Ovary (tissue), 9 donors: ENCODE data around the gene KRTAP1-5. TPM values are rescaled to one million over a fixed set of nuclear protein-coding genes. Genes with fewer than 3 reads are reported as not detected.

Experiments
- DNase-seq, 5 donors: peaks; one replicate each; pipeline ENCODE4 v3.0.0-alpha.2; 2019 to 2020
- H3K27ac ChIP-seq, 2 donors: fragments of 200-600 bp; one replicate each; pipeline versions ENCODE4 v1.5.1 to v1.8.0; 2019 to 2022
- H3K27me3 ChIP-seq: fragments of 200-600 bp; one replicate; pipeline ENCODE4 v1.8.0; 2022
- H3K36me3 ChIP-seq: fragments of 200-600 bp; sonication (generic); one replicate; pipeline ENCODE4 v1.5.1; 2019
- H3K4me1 ChIP-seq: one replicate; pipeline ENCODE4 v1.8.1; 2013; ENCODE audit warnings: mild to moderate bottlenecking, moderate library complexity; ENCODE audit not compliant: insufficient read depth
- H3K4me3 ChIP-seq: fragments of 200-600 bp; sonication (generic); one replicate; pipeline ENCODE4 v1.5.1; 2017
- H3K9me3 ChIP-seq, 2 donors: fragments of 200-600 bp in 1 of 2; sonication (generic) in 1 of 2; one replicate each; pipeline versions ENCODE4 v1.5.1 to v1.8.1; 2013 to 2019; ENCODE audit warnings: mild to moderate bottlenecking in 1 of 2, moderate library complexity in 1 of 2
- EP300 ChIP-seq: sonication (generic); formaldehyde crosslinking; IDR thresholded peaks from one replicate; pipeline ENCODE4 v1.6.1; 2017; ENCODE audit warnings: antibody characterized with exemption
- POLR2A ChIP-seq: fragments of 450-650 bp; IDR thresholded peaks from one replicate; pipeline ENCODE4 v1.6.1; 2017; ENCODE audit warnings: antibody characterized with exemption, mild to moderate bottlenecking, moderate library complexity
- WGBS, 3 donors: extraction: QIAGEN DNeasy Blood & Tissue Kit in 1 of 3; methylation state at CpG; one replicate each; pipeline versions ENCODE4 v1.1.5 to v1.1.7; 2013 to 2017; 5-methylcytosine and 5-hydroxymethylcytosine counted together
- intact Hi-C, 4 donors: fragments of 100-400 bp; cut with DNase I; formaldehyde crosslinking; loops; one replicate each; pipeline versions ENCODE4 v1.11.0 to v1.15.1; 2022 to 2023
- polyA plus RNA-seq, 2 donors: library from polyadenylated mRNA; stranded (reverse); fragments of 200-250 nt in 1 of 2; fragments of 350-450 nt in 1 of 2; fragmentation: Illumina TruSeq in 1 of 2; extraction: RNeasy Lipid Tissue Mini Kit (QIAGEN cat#74804) in 1 of 2; gene quantifications; one replicate each; pipeline ENCODE4 v1.2.3, GENCODE V29; 2013 to 2014
- total RNA-seq, 7 donors: library from RNA; depleted of rRNA in 2 of 7; stranded (reverse); fragments of >200 nt in 2 of 7; fragmentation: NEBNext Ultra II Directional in 3 of 7; extraction: Animal tissue kit (Norgen Biotek cat#: 25700) in 3 of 7; gene quantifications; one replicate each; pipeline versions ENCODE4 v1.1.0 to v1.2.4, GENCODE V29; 2016 to 2023
- TF ChIP-seq, protein P1 (sequence below), 3 donors: fragments of 450-650 bp in 2 of 3; fragments of 200-600 bp in 1 of 3; IDR thresholded peaks; one replicate each; pipeline versions ENCODE4 v1.5.1 to v1.8.0; 2016 to 2022; ENCODE audit warnings: antibody characterized with exemption in 3 of 3, mild to moderate bottlenecking in 1 of 3
- donor health status: DM: no; HTN: no; CAD: no; lungs with moderate emphysema.
- donor health status: DM: no; HTN: no; CAD: no.
- donor health status: Bipolar disorder and iron deficiency.
- donor health status: DM: yes; HTN: yes; CAD: no.
- donor health status: DM: no; HTN: no; CAD: no.
- donor health status: DM: yes; HTN: yes; CAD: no.

The KRTAP1-5 gene
- total and polyA plus RNA-seq, 9 donors, result 0.06 TPM; not detected in 8

GRCh38 chr17:40993084-40993483 is 33.9 kb downstream of the KRTAP1-5 start:
- Histone ChIP-seq H3K9me3 (no peaks in the 10 kb centered on the region), H3K27ac (no peak overlapping the region), H3K27me3 (no peaks in the 10 kb centered on the region), H3K4me3 (no peak overlapping the region), H3K36me3 (no peaks in the 10 kb centered on the region), H3K4me1 (no peaks in the 10 kb centered on the region)
- TF ChIP-seq, protein P1, sequence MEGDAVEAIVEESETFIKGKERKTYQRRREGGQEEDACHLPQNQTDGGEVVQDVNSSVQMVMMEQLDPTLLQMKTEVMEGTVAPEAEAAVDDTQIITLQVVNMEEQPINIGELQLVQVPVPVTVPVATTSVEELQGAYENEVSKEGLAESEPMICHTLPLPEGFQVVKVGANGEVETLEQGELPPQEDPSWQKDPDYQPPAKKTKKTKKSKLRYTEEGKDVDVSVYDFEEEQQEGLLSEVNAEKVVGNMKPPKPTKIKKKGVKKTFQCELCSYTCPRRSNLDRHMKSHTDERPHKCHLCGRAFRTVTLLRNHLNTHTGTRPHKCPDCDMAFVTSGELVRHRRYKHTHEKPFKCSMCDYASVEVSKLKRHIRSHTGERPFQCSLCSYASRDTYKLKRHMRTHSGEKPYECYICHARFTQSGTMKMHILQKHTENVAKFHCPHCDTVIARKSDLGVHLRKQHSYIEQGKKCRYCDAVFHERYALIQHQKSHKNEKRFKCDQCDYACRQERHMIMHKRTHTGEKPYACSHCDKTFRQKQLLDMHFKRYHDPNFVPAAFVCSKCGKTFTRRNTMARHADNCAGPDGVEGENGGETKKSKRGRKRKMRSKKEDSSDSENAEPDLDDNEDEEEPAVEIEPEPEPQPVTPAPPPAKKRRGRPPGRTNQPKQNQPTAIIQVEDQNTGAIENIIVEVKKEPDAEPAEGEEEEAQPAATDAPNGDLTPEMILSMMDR (IDR thresholded peaks at IDR 0.05), result no peak
- TF ChIP-seq EP300 (no peak), POLR2A (no peak)
- DNase-seq, result no peak
- intact Hi-C loops, result no loop called here
- WGBS, 3 donors, result 90 to 95% (median 92%) methylated on average over 2 of the region's 2 CpGs

GRCh38 chr17:40992666-40993065 is 34.3 kb downstream of the KRTAP1-5 start:
- no peaks in the 10 kb centered on the region for H3K9me3 ChIP-seq
- H3K36me3 ChIP-seq, result no peaks in the 10 kb centered on the region
- intact Hi-C loops, result no loop called here
- no peak overlapping the region for H3K4me3 ChIP-seq
- H3K27me3 ChIP-seq, result no peaks in the 10 kb centered on the region
- H3K27ac ChIP-seq, result no peak overlapping the region
- TF ChIP-seq, protein P1 (IDR thresholded peaks at IDR 0.05), result no peak
- no peak for TF ChIP-seq POLR2A
- no peak for TF ChIP-seq EP300
- DNase-seq, result no peak
- no peaks in the 10 kb centered on the region for H3K4me1 ChIP-seq
- WGBS, 3 donors, result 91 to 94% (median 92%) methylated on average over 3 of the region's 3 CpGs

DNA sequence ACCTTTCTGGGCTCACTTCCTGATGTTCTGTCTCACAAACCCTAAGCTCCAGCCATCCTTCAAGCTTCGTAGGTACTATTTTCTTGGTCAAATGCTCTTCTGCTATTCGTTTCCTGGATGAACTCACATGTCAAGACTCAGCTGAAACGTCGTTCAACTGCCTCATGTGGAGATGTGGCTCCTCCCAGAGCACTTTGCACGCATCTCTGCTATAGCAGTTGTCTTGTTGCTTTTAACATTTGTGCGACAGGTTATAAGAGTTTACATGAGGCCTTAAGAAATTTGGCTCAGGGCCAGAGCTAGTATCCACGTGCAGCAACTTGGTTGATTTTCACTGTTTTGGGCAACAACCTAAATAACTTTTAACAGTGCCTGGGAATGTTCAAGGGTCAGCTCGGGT is 40.1 kb downstream of the KRTAP1-5 start:
- no peaks in the 10 kb centered on the region for H3K4me1 ChIP-seq
- no peak overlapping the region for H3K4me3 ChIP-seq
- no peak for DNase-seq
- H3K27me3 ChIP-seq, result no peaks in the 10 kb centered on the region
- H3K27ac ChIP-seq, result no peak overlapping the region
- H3K36me3 ChIP-seq, result no peaks in the 10 kb centered on the region
- H3K9me3 ChIP-seq, result no peaks in the 10 kb centered on the region
- intact Hi-C loops, result no loop called here
- TF ChIP-seq EP300 (no peak), POLR2A (no peak)
- TF ChIP-seq, protein P1 (IDR thresholded peaks at IDR 0.05), result no peak
- 64 to 69% (median 66%) methylated on average over 8 of the region's 8 CpGs for WGBS, 3 donors

DNA sequence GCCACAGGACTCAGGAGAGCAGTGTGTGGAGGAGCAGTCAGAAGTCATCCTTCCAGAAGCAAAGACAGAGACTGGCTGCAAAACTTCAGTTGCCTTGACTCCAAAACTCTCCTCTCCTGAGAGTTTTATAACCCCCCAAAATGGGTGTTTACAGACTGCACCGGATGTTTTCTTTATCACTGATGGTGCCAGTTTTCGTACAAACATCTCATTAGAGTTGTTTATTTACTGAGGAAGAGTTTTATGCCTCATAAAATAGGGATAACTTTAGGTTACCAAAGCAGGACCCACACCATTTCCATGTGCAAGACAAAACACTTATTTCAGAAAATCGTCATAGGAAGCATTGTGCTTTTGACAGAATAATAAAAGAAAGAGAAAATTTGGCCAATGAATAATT is 42.8 kb downstream of the KRTAP1-5 start, which contains the start of gene KRT40:
TSS of gene KRT40 (minus strand) at position 101 of the 400 bp plus-strand sequence. CDS start at position 48, 53 bp downstream.
- Histone ChIP-seq H3K27me3 (no peaks in the 10 kb centered on the region), H3K4me3 (no peak within 1 kb of the TSS)
- intact Hi-C loops, result no loop called here

DNA sequence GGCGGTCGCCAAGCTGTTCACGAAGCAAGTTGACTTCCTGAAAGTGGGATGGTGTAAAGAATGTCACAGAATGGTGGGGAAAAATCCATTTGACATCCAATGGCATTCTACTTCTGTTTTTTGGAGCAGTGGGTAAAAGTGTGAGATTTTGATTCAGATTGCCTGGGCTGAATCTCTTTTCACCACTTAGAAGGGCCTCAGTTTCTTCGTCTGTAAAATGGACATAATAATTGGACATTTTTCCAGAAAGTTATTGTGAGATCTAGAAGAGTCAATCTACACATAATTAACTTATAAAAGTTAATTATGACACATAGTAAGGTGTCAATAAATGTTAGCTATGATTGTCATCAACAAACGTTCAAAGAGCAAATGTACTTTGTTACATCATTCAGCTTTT is 45.9 kb downstream of the KRTAP1-5 start:
- H3K4me1 ChIP-seq, result peaks cover 2% of the 10 kb centered on the region
- TF ChIP-seq POLR2A (no peak), EP300 (no peak)
- TF ChIP-seq, protein P1 (IDR thresholded peaks at IDR 0.05), result no peak
- H3K9me3 ChIP-seq, result no peaks in the 10 kb centered on the region
- no peak for DNase-seq
- no peaks in the 10 kb centered on the region for H3K27me3 ChIP-seq
- H3K27ac ChIP-seq, result no peak overlapping the region
- intact Hi-C loops, result no loop called here
- H3K36me3 ChIP-seq, result no peaks in the 10 kb centered on the region
- 33 to 49% (median 39%) methylated on average over 5 of the region's 5 CpGs for WGBS, 3 donors
- H3K4me3 ChIP-seq, result no peak overlapping the region

More for the DNA sequence above, 42.8 kb downstream of the KRTAP1-5 start, which contains the start of gene KRT40:
- no peaks in the 10 kb centered on the region for H3K9me3 ChIP-seq
- DNase-seq, result no peak
- H3K27ac ChIP-seq, result no peak within 1 kb of the TSS
- no peaks in the 10 kb centered on the region for H3K36me3 ChIP-seq
- peaks cover 2% of the 10 kb centered on the region for H3K4me1 ChIP-seq
- TF ChIP-seq POLR2A, result no peak
- WGBS, 3 donors, result 35 to 60% (median 46%) methylated on average over 3 of the region's 3 CpGs
